ENCODE measurements around the gene ROR1. TPM values are rescaled to one million over a fixed set of nuclear protein-coding genes. Genes with fewer than 3 reads are reported as not detected.

The ROR1 gene
- total and polyA plus RNA-seq, 9 donors: 3.0 to 26.1 (median 15.0) TPM

DNA sequence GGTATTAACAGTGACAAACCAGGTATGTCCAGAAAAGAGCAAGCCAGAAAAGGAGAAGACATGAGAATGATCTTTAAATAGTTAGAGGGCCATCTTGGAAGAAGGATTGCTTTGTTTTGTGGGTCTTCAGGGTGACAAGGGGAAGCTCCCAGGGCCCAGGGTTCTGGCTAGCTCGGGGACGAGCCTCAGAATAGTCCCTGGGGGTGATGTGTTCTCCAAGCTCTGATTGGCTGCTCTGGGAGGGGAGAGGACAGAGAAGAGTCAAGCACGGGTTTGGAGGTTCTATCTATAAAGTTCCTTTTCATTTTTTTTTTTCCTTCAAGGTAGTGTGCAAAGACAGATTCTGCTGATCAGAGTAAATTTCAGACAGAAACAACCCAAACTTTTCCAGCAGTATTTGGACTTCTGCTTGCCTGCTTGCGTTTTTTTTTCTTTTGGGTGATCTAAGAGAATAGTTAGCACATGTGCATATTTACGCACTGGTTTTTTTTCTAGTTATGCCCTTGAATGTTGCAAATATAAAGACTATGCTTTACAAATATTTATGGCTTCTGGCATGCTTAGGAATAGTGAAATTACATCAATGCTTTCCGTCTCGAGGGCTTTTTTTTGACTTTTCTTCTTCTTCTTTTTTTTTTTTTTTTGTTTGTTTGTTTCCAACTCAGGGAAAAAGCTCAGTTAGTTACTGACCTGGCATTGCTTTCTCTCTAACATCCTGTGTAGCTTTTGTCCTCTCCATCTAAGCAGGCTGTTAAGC lies 59.7 kb downstream of the ROR1 start:
- Histone ChIP-seq H3K9me3 (no peaks in the 10 kb centered on the region), H3K4me1 (ENCODE audit: insufficient read depth) (peaks cover 3% of the 10 kb centered on the region), H3K27me3 (no peaks in the 10 kb centered on the region), H3K27ac (no peak overlapping the region), H3K4me3 (no peak overlapping the region), H3K36me3 (no peaks in the 10 kb centered on the region)
- intact Hi-C loops (cut with DNase I): no loop called here
- no peak for DNase-seq
- TF ChIP-seq EP300 (IDR thresholded peaks at IDR 0.05) (no peak), POLR2A (IDR thresholded peaks at IDR 0.05) (no peak)
- TF ChIP-seq, protein P1, sequence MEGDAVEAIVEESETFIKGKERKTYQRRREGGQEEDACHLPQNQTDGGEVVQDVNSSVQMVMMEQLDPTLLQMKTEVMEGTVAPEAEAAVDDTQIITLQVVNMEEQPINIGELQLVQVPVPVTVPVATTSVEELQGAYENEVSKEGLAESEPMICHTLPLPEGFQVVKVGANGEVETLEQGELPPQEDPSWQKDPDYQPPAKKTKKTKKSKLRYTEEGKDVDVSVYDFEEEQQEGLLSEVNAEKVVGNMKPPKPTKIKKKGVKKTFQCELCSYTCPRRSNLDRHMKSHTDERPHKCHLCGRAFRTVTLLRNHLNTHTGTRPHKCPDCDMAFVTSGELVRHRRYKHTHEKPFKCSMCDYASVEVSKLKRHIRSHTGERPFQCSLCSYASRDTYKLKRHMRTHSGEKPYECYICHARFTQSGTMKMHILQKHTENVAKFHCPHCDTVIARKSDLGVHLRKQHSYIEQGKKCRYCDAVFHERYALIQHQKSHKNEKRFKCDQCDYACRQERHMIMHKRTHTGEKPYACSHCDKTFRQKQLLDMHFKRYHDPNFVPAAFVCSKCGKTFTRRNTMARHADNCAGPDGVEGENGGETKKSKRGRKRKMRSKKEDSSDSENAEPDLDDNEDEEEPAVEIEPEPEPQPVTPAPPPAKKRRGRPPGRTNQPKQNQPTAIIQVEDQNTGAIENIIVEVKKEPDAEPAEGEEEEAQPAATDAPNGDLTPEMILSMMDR (IDR thresholded peaks at IDR 0.05): no peak
- 13 to 15% (median 15%) methylated on average over 7 of the region's 7 CpGs for WGBS, 3 donors

GRCh38 chr1:63835128-63835527 lies 61.3 kb downstream of the ROR1 start:
- H3K36me3 ChIP-seq: no peaks in the 10 kb centered on the region
- H3K27ac ChIP-seq: no peak overlapping the region
- H3K4me3 ChIP-seq: no peak overlapping the region
- TF ChIP-seq, protein P1 (IDR thresholded peaks at IDR 0.05): no peak
- TF ChIP-seq EP300 (IDR thresholded peaks at IDR 0.05) (no peak), POLR2A (IDR thresholded peaks at IDR 0.05) (no peak)
- peaks cover 3% of the 10 kb centered on the region for H3K4me1 ChIP-seq (ENCODE audit: insufficient read depth)
- no peaks in the 10 kb centered on the region for H3K9me3 ChIP-seq
- DNase-seq: no peak
- intact Hi-C loops (cut with DNase I): no loop called here
- 81 to 89% (median 82%) methylated on average over 1 of the region's 1 CpG for WGBS, 3 donors
- no peaks in the 10 kb centered on the region for H3K27me3 ChIP-seq

DNA sequence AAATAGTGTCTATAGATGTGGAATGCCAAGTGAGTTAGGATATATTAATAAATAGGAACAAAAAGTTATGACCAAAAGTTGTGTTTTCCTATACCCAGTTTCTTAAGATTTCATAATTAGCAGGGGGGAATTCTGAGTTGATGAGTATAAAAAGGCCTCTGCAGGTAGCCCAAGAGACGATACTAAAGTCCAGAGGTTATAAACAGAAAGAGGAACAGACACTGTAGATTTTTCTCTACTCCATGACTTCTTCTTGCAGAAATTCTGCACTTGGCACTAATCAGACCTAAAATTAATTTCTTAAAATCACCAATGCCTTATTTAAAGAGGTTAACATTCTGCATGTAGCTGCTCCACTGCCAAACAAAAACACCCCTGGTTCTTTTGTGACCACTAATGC lies 62.6 kb downstream of the ROR1 start:
- DNase-seq: no peak
- TF ChIP-seq POLR2A (IDR thresholded peaks at IDR 0.05) (no peak), EP300 (IDR thresholded peaks at IDR 0.05) (no peak)
- TF ChIP-seq, protein P1 (IDR thresholded peaks at IDR 0.05): no peak
- Histone ChIP-seq H3K27ac (no peak overlapping the region), H3K4me3 (no peak overlapping the region), H3K4me1 (ENCODE audit: insufficient read depth) (peaks cover 3% of the 10 kb centered on the region), H3K36me3 (no peaks in the 10 kb centered on the region), H3K27me3 (no peaks in the 10 kb centered on the region), H3K9me3 (no peaks in the 10 kb centered on the region)
- WGBS, 3 donors: 86 to 92% (median 87%) methylated on average over 1 of the region's 1 CpG
- intact Hi-C loops (cut with DNase I): no loop called here

GRCh38 chr1:63836830-63837229 lies 63.0 kb downstream of the ROR1 start:
- H3K9me3 ChIP-seq: no peaks in the 10 kb centered on the region
- peaks cover 3% of the 10 kb centered on the region for H3K4me1 ChIP-seq (ENCODE audit: insufficient read depth)
- H3K4me3 ChIP-seq: no peak overlapping the region
- no peak for DNase-seq
- H3K27ac ChIP-seq: no peak overlapping the region
- WGBS, 3 donors: 82 to 83% (median 83%) methylated on average over 5 of the region's 5 CpGs
- no peaks in the 10 kb centered on the region for H3K36me3 ChIP-seq
- TF ChIP-seq, protein P1 (IDR thresholded peaks at IDR 0.05): no peak
- TF ChIP-seq POLR2A (IDR thresholded peaks at IDR 0.05) (no peak), EP300 (IDR thresholded peaks at IDR 0.05) (no peak)
- intact Hi-C loops (cut with DNase I): no loop called here
- no peaks in the 10 kb centered on the region for H3K27me3 ChIP-seq
